Caco-2 (cell line): Measurements from ENCODE around the gene PLEKHA8. TPM values are rescaled to one million over a fixed set of nuclear protein-coding genes. Genes with fewer than 3 reads are reported as not detected.
"Not testable (repeated sequence)": the region's sequence is repeated elsewhere in the genome, so short reads cannot be mapped to it uniquely, and the experiment has no call there.

ENCODE experiments used
- BruUV-seq: library from RNA; stranded (reverse); fragments of 400-500 nt; replicated peaks from 2 replicates; lab custom pipeline; 2021; lab: Mats Ljungman, UMichigan
- CTCF ChIA-PET: fragments of 300-600 bp; sonication (Branson Sonifier 250); formaldehyde crosslinking; loops from one replicate; lab custom pipeline; 2022; ENCODE audit warnings: antibody characterized with exemption; lab: Charles Lee
- POLR2A ChIA-PET: fragments of 300-600 bp; sonication (Branson Sonifier 250); formaldehyde crosslinking; loops from one replicate; lab custom pipeline; 2022; ENCODE audit warnings: antibody characterized with exemption; lab: Charles Lee
- DNase-seq, 2 experiments: peaks; one replicate each; pipeline versions ENCODE4 v3.0.0 to v3.0.0-alpha.2; 2020 to 2022
- H3K27me3 ChIP-seq: replicated peaks from 2 replicates; pipeline ENCODE4 v1.6.0; 2011; ENCODE audit warnings: low read length; ENCODE audit not compliant: control insufficient read depth, insufficient read depth
- H3K36me3 ChIP-seq: 2 replicates; pipeline ENCODE4 v1.5.1; 2011; ENCODE audit warnings: low read length; ENCODE audit not compliant: control insufficient read depth, insufficient read depth
- H3K4me1 ChIP-seq: fragments of 250-450 bp; sonication (Bioruptor Pico); 2 replicates; pipeline ENCODE4 v1.5.1; 2020; ENCODE audit warnings: mild to moderate bottlenecking
- H3K4me3 ChIP-seq: 2 replicates; pipeline ENCODE4 v1.5.1; 2011; ENCODE audit warnings: low read depth, mild to moderate bottlenecking, control low read depth, low read length
- H3K9me3 ChIP-seq: fragments of 250-450 bp; sonication (Bioruptor Pico); 2 replicates; pipeline ENCODE4 v1.5.1; 2020; ENCODE audit warnings: mild to moderate bottlenecking, moderate library complexity
- H3K27ac Mint-ChIP-seq: one replicate; pipeline ENCODE4 v1.8.0; 2022; ENCODE audit warnings: mixed read lengths; ENCODE audit not compliant: unreplicated experiment
- H3K27me3 Mint-ChIP-seq: one replicate; pipeline ENCODE4 v1.8.0; 2022; ENCODE audit warnings: mixed read lengths; ENCODE audit not compliant: insufficient read depth, unreplicated experiment
- H3K36me3 Mint-ChIP-seq: one replicate; pipeline ENCODE4 v1.8.0; 2022; ENCODE audit warnings: mild to moderate bottlenecking, mixed read lengths; ENCODE audit not compliant: insufficient read depth, unreplicated experiment
- H3K4me1 Mint-ChIP-seq: one replicate; pipeline ENCODE4 v1.8.0; 2022; ENCODE audit warnings: low read depth, mixed read lengths; ENCODE audit not compliant: unreplicated experiment
- H3K4me3 Mint-ChIP-seq: one replicate; pipeline ENCODE4 v1.8.0; 2022; ENCODE audit warnings: mild to moderate bottlenecking, moderate library complexity, mixed read lengths; ENCODE audit not compliant: unreplicated experiment
- H3K9me3 Mint-ChIP-seq: one replicate; pipeline ENCODE4 v1.8.0; 2022; ENCODE audit warnings: mixed read lengths; ENCODE audit not compliant: unreplicated experiment
- intact Hi-C: fragments of 100-400 bp; cut with micrococcal nuclease; formaldehyde crosslinking; loops from one replicate; pipeline ENCODE4 v1.10.0; 2022; ENCODE audit not compliant: unreplicated experiment
- total RNA-seq: library from RNA; stranded (reverse); gene quantifications from 2 replicates; pipeline ENCODE4 v1.2.3, GENCODE V29; 2022
- TF ChIP-seq, protein P1 (sequence below), 2 experiments: fragments of 200-600 bp in 1 of 2; IDR thresholded peaks; 1 replicate in 1 of 2; 2 replicates in 1 of 2; pipeline versions ENCODE4 v1.5.1 to v1.8.0; 2011 to 2022; ENCODE audit warnings: antibody characterized with exemption in 1 of 2, control low read depth in 1 of 2, inconsistent platforms in 1 of 2, low read depth in 1 of 2, low read length in 1 of 2, mild to moderate bottlenecking in 1 of 2, moderate library complexity in 1 of 2; ENCODE audit not compliant: insufficient read depth in 1 of 2, severe bottlenecking in 1 of 2, unreplicated experiment in 1 of 2

PLEKHA8 gene
- total RNA-seq, 1 experiment from 2014 or later, result 32.5 TPM

DNA sequence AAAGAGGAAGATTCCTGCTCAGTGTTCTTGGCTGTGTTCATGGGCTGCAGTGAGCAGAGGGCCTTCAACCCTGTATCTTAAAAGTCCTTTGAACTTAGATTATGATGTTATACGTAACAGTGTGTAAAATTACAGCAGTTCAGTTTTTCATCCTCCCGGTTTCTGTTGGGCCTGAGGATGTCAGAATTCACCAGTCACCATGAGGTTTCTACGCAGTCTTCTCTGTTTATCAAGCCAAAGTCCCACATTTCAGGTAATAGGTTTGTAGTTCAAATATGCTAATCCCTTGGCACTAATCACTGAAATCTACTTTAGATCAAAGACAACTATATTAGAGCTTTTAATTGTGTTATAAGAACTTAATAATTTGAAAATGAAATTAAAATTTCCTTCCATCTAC, 24.9 kb downstream of the PLEKHA8 start:
- Mint-ChIP-seq H3K9me3 (peaks cover 5% of the 10 kb centered on the region), H3K27ac (no peak overlapping the region), H3K36me3 (peaks cover 33% of the 10 kb centered on the region), H3K4me3 (no peak overlapping the region), H3K27me3 (no peaks in the 10 kb centered on the region), H3K4me1 (no peaks in the 10 kb centered on the region)
- H3K4me3 ChIP-seq, result no peak overlapping the region
- no peaks in the 10 kb centered on the region; the same call in 1 of the 2 replicates for H3K36me3 ChIP-seq
- ChIA-PET CTCF (interaction anchor here (1.4 kb wide), 1 partner anchor 9 kb away, joined by 3 read pairs; no protein-coding TSS in a partner anchor), POLR2A (no interaction called here)
- TF ChIP-seq, protein P1, sequence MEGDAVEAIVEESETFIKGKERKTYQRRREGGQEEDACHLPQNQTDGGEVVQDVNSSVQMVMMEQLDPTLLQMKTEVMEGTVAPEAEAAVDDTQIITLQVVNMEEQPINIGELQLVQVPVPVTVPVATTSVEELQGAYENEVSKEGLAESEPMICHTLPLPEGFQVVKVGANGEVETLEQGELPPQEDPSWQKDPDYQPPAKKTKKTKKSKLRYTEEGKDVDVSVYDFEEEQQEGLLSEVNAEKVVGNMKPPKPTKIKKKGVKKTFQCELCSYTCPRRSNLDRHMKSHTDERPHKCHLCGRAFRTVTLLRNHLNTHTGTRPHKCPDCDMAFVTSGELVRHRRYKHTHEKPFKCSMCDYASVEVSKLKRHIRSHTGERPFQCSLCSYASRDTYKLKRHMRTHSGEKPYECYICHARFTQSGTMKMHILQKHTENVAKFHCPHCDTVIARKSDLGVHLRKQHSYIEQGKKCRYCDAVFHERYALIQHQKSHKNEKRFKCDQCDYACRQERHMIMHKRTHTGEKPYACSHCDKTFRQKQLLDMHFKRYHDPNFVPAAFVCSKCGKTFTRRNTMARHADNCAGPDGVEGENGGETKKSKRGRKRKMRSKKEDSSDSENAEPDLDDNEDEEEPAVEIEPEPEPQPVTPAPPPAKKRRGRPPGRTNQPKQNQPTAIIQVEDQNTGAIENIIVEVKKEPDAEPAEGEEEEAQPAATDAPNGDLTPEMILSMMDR (IDR thresholded peaks at IDR 0.05; ENCODE audit: insufficient read depth in 1 of 2, low read depth in 1 of 2, low read length in 1 of 2, severe bottlenecking in 1 of 2, unreplicated experiment in 1 of 2), result no peak
- H3K4me1 ChIP-seq, result no peaks in the 10 kb centered on the region
- BruUV-seq, result no TSS peak
- no peaks in the 10 kb centered on the region for H3K9me3 ChIP-seq
- intact Hi-C loops, result no loop called here
- no peaks in the 10 kb centered on the region for H3K27me3 ChIP-seq
- no peak for DNase-seq

GRCh38 chr7:30057741-30058140, 29.5 kb downstream of the PLEKHA8 start:
- TF ChIP-seq, protein P1 (IDR thresholded peaks at IDR 0.05; ENCODE audit: insufficient read depth in 1 of 2, low read depth in 1 of 2, low read length in 1 of 2, severe bottlenecking in 1 of 2, unreplicated experiment in 1 of 2), result no peak
- CTCF ChIA-PET, result no interaction called here
- H3K27me3 Mint-ChIP-seq, result no peaks in the 10 kb centered on the region
- POLR2A ChIA-PET, result no interaction called here
- no peak for DNase-seq
- H3K4me3 ChIP-seq, result no peak overlapping the region
- BruUV-seq, result no TSS peak
- H3K4me3 Mint-ChIP-seq, result no peak overlapping the region
- H3K36me3 ChIP-seq, result no peaks in the 10 kb centered on the region
- H3K4me1 Mint-ChIP-seq, result no peaks in the 10 kb centered on the region
- H3K9me3 Mint-ChIP-seq, result peaks cover 10% of the 10 kb centered on the region
- H3K27me3 ChIP-seq, result no peaks in the 10 kb centered on the region
- H3K36me3 Mint-ChIP-seq, result peaks cover 28% of the 10 kb centered on the region
- no peaks in the 10 kb centered on the region for H3K9me3 ChIP-seq
- no peaks in the 10 kb centered on the region for H3K4me1 ChIP-seq
- H3K27ac Mint-ChIP-seq, result peak overlapping the region; percentile 57
- intact Hi-C loops, result no loop called here

- H3K36me3 ChIP-seq, H3K9me3 Mint-ChIP-seq, H3K27me3 Mint-ChIP-seq, H3K4me3 ChIP-seq, BruUV-seq, H3K4me3 Mint-ChIP-seq, H3K4me1 Mint-ChIP-seq, H3K9me3 ChIP-seq, POLR2A ChIA-PET, H3K4me1 ChIP-seq, H3K27me3 ChIP-seq, H3K27ac Mint-ChIP-seq: not testable (repeated sequence)
- CTCF ChIA-PET, result interaction anchor here (0.6 to 2.9 kb wide), 15 partner anchors 9 to 598 kb away, joined by 3 to 15 read pairs (median 4); partner anchors contain the start of genes FKBP14 and PLEKHA8
- intact Hi-C loops, result loop anchor here (1.0 to 2.0 kb wide), 6 partner anchors 35 to 313 kb away; partner anchors contain the start of gene FKBP14
- TF ChIP-seq, protein P1 (IDR thresholded peaks at IDR 0.05; ENCODE audit: insufficient read depth in 1 of 2, low read depth in 1 of 2, low read length in 1 of 2, severe bottlenecking in 1 of 2, unreplicated experiment in 1 of 2), result peak; percentile 54 to 65
- H3K36me3 Mint-ChIP-seq, result peaks cover 25% of the 10 kb centered on the region
- DNase-seq, result peak; percentile 56 to 61
These were observed 33.6 kb downstream of the PLEKHA8 start for GRCh38 chr7:30061786-30062185.
